ENCODE data around the gene NHLRC4.

DNA sequence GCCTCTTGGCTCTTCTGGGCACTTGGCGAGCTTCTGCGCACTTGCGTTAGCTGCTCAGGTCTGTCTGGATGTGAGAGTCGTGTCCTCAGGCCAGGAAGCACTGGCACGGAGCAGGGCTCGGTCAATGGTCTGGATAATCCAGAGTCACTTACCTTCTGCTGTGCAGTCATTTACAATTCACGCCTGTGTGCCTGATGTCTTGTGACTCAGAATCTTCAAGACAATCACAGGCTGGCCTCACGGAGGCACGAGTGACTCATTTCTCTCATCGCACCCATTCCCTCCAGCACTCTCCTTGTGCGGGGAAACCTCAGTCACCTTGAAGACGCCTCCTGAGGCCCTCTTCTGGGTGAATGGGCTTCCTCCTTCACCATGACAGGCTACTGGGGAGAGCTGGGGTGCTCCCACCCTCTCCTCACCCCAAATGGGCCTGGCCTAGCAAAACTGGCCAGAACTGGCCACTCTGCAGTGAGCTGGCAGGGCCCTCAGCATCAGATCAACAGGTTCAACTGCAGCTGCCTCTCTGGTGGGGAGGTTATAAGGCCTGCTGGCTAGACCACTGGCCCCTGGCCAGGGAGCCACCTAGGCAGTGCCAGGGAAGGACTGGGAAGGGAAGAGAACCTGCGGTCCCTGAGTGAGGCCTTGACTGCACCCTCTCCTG is 41.2 kb upstream of the NHLRC4 start:
- TF ChIP-seq SP4 (IDR thresholded peaks at IDR 0.05; ENCODE audit: low read length) (no peak), CREB1 (IDR thresholded peaks at IDR 0.05) (no peak), POLR2AphosphoS5 (IDR thresholded peaks at IDR 0.05; ENCODE audit: low read depth, low read length) (0 out of 2 replicates have a peak, but pooled peaks have one; percentile 6), MAX (IDR thresholded peaks at IDR 0.05) (no peak), GABPA (IDR thresholded peaks at IDR 0.05; ENCODE audit: borderline replicate concordance, insufficient read depth, low read length) (no peak)

Data from H1 (cell line).